Smooth muscle cell of the brain vasculature (primary cell): ENCODE measurements around the gene PSMA8.
"Not testable (repeated sequence)": the region's sequence is repeated elsewhere in the genome, so short reads cannot be mapped to it uniquely, and the experiment has no call there.

ENCODE experiments used
- DNase-seq: peaks from one replicate; pipeline ENCODE4 v3.0.0-alpha.2; 2012; ENCODE audit warnings: low read depth, low spot score

PSMA8 gene

DNA sequence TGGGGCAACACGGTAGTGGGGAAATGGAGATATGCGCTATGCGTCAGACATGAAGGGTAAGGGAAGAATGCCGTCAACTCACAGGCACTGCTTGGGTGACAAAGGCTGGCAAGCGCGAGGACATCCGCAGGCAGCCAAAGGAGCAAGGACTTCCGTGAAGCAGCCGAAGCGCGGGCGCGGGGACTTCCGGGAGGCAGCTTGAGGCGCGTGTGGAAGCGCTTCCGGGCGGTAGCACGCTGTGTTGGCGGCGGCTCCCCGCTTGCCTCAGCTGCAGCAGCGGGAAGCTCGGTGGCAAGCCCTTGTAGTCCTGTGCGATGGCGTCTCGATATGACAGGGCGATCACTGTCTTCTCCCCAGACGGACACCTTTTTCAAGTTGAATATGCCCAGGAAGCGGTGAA, at the start of gene PSMA8:
TSS of gene PSMA8 (plus strand) at position 218 of the 400 bp plus-strand sequence. CDS start at position 315, 97 bp downstream.
- DNase-seq, result no peak

- no peak for DNase-seq
Observed at GRCh38 chr18:26085056-26085455, 48.6 kb upstream of the PSMA8 start.

- no peak for DNase-seq
Observed at GRCh38 chr18:26086959-26087358, 46.7 kb upstream of the PSMA8 start.

GRCh38 chr18:26088487-26088886, 45.2 kb upstream of the PSMA8 start:
- DNase-seq, result no peak

DNA sequence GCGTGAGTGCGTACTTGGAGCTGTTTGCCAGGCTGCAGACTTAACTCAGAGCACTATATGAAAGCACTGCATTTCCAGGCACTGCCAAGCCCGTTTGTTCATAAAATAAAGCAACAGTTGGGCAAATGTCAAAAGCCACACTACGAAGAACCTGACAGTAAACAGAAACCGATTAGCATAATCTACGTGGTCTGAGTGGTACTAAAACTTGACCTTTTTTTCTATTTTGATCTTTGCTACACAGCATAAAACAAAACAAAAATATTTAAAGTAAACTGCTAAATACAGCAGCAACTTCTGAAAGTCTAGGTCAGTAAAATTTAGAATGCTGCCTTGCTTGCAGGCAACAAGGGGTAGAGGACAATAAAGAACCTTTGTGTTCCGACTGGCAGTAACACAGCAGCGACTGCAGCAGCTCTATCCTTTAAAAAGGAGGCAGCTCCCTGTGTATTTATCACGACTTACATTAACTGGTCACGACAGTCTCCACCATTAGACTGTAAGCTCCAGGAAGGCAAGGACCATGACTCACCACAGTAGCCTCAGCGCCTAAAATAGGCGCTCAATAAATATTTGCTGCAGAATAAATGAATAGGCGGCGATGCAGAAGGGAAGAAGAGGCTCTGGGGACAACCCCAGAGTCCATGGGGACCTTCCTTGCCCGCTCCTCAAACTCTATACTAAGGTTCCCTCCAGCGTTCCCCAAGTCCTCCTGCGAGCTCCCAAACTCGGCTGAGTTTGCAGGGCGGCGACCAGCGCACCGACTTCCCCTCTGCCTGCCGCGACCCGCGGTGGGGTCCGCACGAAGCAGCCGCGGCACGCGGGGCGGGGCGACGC, 44.2 kb upstream of the PSMA8 start:
- peak; percentile 4 for DNase-seq

GRCh38 chr18:26090130-26091046, 43.3 kb upstream of the PSMA8 start, which contains the start of gene SS18:
TSS of gene SS18 (minus strand) at chr18:26090613. CDS start at chr18:26090569, 44 bp downstream.
- DNase-seq, result peak; percentile 89

DNA sequence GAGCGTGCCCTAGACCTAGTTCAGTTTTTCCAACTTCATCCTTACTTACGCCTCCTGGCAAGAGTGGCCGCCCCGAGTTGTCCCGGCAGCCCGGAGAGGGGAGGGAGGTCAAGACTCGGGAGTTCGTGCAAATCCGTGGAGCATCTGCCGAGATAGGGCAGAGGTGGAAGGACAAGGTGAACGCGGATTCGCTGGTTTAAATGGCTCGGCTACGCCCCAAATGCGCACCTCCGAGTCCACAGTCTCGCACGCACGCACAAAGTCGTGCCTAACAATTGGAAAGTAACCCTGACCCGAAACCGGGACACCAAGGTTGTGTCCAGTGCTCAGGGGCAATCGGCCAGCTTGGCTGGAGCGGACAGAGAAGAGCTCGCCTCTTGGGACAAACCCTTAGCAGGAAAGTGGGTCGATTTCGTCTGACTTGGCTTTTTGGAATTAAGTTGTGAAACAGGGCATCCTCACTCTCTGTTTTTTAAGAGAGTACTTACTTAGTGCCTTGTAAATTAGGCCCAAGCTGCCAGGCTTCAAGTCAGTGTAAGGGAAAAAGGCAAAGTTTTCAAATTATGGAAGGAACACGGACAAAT, 42.5 kb upstream of the PSMA8 start:
- DNase-seq, result peak; percentile 17

DNA sequence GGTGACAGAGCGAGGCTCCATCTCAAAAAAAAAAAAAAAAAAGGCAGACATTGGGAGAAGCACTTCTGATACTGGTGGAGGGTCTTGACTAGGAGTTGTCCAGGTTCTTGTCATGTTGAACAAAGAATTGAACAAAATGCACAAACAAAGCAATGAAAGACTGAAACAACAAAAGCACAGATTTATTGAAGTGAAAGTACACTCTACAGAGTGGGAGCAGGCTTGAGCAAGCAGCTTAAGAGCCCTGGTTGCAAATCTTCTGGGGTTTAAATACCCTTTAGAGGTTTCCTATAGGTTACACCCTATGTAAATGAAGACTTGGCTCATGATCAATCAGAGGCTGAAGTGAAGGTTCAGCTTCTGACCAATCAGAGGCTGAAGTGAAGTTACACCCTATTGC, 36.8 kb upstream of the PSMA8 start:
- no peak for DNase-seq

- DNase-seq, result no peak
Observed at GRCh38 chr18:26097563-26097962, 36.1 kb upstream of the PSMA8 start.

DNA sequence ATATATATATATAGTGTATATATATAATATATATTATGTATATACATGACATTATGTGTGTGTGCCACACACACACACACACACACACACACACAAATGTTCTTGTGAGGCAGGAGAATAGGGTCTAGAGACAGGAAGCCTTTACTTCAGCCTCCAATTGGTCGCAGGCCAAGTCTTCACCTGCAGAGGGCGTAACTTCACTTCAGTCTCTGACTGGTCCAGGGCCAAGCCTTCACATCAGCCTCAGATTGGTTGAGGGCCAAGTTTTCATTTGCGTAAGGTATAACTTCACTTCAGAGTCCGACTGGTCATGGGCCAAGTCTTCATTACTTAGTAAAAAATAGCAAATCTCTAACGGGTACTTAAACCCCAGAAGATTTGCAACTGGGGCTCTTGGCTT, 30.1 kb upstream of the PSMA8 start:
- no peak for DNase-seq

DNA sequence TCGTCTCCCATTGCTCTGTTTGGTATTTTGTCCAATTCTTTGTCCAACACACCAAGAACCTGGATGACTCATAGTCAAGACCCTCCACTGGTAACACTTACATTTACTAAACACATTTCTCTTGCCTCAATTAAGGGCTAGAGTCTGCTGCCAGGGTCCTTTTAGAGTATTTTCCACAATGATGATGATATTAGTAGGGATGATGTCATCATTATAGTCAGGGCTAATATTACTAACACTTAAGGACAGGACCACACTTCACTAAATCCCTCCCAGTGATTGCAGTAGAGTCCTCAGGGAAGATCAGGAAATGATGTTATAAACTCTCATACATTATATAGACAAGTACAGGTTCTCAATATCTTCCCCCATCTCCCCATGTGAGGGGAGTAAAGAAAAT, 29.6 kb upstream of the PSMA8 start:
- no peak for DNase-seq

DNA sequence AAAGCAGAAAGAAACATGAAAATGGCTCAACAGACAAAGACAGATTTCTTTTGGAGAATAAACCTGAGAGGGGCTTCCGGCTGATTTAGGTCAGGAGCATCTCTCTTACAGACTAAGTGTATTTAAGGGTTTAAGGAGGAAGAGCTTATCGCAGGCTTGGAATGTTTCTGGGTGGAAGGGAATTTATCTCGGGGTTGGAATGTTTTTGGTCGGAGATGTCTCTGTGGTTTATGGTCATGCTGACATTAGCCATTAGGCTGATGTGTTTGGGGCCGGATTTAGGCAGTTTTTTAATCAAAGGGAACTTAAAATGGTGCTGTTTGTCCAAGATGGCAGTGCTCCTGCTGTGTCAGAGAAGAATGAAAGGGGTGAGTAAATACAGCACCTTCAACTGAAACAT, 14.4 kb upstream of the PSMA8 start:
- DNase-seq, result no peak

GRCh38 chr18:26121476-26121875, 12.2 kb upstream of the PSMA8 start:
- DNase-seq, result no peak

DNA sequence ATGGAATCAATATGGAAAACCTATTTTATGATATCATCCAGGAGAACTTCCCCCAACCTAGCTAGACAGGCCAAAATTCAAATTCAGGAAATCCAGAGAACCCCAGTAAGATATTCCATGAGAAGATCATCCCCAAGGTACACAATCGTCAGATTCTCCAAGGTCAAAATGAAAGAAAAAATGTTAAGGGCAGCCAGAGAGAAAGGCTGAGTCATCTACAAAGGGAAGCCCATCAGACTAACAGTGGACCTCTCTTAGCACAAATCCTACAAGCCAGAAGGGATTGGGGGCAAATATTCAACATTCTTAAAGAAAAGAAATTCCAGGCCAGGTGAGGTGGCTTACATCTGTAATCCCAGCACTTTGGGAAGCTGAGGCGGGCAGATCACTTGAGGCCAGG, 11.7 kb upstream of the PSMA8 start:
- not testable (repeated sequence) for DNase-seq

DNA sequence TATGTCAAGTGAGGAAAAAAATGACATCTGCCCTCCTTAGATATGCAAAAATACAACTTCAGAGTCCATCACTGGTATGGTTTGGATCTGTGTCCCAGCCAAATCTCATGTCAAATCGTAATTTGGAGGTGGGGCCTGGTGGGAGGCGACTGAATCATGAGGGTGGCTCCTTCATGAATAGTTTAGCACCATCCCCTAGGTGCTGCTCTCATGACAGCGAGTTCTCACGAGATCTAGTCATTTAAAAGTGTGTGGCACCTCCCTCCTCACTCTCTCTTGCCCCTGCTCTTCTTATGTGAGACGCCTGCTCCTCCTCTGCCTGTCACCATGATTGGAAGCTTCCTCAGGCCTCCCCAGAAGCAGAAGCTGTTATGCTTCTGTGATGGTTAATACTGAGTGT, 5.9 kb upstream of the PSMA8 start:
- no peak for DNase-seq

- not testable (repeated sequence) for DNase-seq
Observed at GRCh38 chr18:26128192-26128591, 5.5 kb upstream of the PSMA8 start.

DNA sequence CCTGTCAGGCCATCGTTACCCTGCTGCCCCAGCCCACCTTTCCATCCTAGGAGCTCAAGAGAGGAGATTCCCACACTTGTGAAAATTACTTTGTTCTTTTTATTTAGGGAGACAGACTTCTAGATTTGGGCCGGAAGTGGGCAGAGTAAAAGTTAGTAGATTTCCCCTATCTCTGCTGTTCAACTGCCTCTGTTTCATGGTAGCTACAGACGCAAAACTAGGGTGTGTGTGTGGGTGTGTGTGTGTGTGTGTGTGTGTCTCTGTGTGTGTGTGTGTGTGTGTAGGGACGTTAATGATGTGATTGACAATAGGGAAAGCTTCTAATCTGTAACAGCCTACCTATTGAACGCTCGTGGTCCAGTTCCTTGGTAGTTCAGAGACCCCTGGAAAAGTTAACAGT, 438 bp downstream of the PSMA8 start:
- DNase-seq, result no peak

GRCh38 chr18:26135548-26135947, 1.9 kb downstream of the PSMA8 start:
- DNase-seq, result no peak

GRCh38 chr18:26157326-26157725, 23.7 kb downstream of the PSMA8 start:
- no peak for DNase-seq

- no peak for DNase-seq
Observed at GRCh38 chr18:26159353-26159752, 25.7 kb downstream of the PSMA8 start.

- DNase-seq, result no peak
Observed at GRCh38 chr18:26164571-26164970, 30.9 kb downstream of the PSMA8 start.

GRCh38 chr18:26167592-26167991, 33.9 kb downstream of the PSMA8 start:
- not testable (repeated sequence) for DNase-seq
